SJSA1 (cell line): ENCODE data around the gene DUSP22. TPM values are rescaled to one million over a fixed set of nuclear protein-coding genes. Genes with fewer than 3 reads are reported as not detected.
A peak's percentile ranks its signal among the peaks of the same experiment; 100 is the strongest.

Source experiments
- DNase-seq, 2 experiments: peaks; one replicate each; pipeline ENCODE4 v3.0.0-alpha.2; 2015 to 2020; ENCODE audit warnings: low spot score in 2 of 2, low read depth in 1 of 2
- H3K27ac ChIP-seq: fragments of 250-450 bp; sonication (Bioruptor Pico); 2 replicates; pipeline ENCODE4 v1.5.1; 2020; ENCODE audit warnings: mild to moderate bottlenecking, moderate library complexity
- H3K27me3 ChIP-seq: fragments of 250-450 bp; sonication (Bioruptor Pico); replicated peaks from 2 replicates; pipeline ENCODE4 v1.5.1; 2020; ENCODE audit warnings: mild to moderate bottlenecking, moderate library complexity
- H3K36me3 ChIP-seq: fragments of 250-450 bp; sonication (Bioruptor Pico); 2 replicates; pipeline ENCODE4 v1.5.1; 2020; ENCODE audit warnings: mild to moderate bottlenecking
- H3K4me1 ChIP-seq: fragments of 250-450 bp; sonication (Bioruptor Pico); replicated peaks from 2 replicates; pipeline ENCODE4 v1.6.1; 2021; ENCODE audit warnings: mild to moderate bottlenecking
- H3K4me3 ChIP-seq: fragments of 250-450 bp; sonication (Bioruptor Pico); 2 replicates; pipeline ENCODE4 v1.5.1; 2020; ENCODE audit warnings: mild to moderate bottlenecking
- H3K9me3 ChIP-seq: fragments of 250-450 bp; sonication (Bioruptor Pico); replicated peaks from 2 replicates; pipeline ENCODE4 v1.5.1; 2020; ENCODE audit warnings: mild to moderate bottlenecking
- total RNA-seq: library from RNA; depleted of rRNA; stranded (reverse); fragments of >200 nt; shearing (Covaris generic); gene quantifications from 2 replicates; pipeline ENCODE4 v1.2.3, GENCODE V29; 2014

DUSP22 gene
- total RNA-seq, 1 experiment from 2014 or later, result 13.2 TPM

- H3K27me3 ChIP-seq, result no peaks in the 10 kb centered on the region
Observed at GRCh38 chr6:331622-332521, 39.6 kb downstream of the DUSP22 start.

GRCh38 chr6:332671-333070 lies 40.4 kb downstream of the DUSP22 start:
- no peaks in the 10 kb centered on the region for H3K36me3 ChIP-seq
- H3K27ac ChIP-seq, result no peak overlapping the region
- H3K27me3 ChIP-seq, result no peaks in the 10 kb centered on the region
- no peak overlapping the region for H3K4me3 ChIP-seq
- H3K9me3 ChIP-seq, result no peaks in the 10 kb centered on the region; the same call in 1 of the 2 replicates
- DNase-seq, result no peak
- H3K4me1 ChIP-seq, result peaks cover 8% of the 10 kb centered on the region

More at GRCh38 chr6:331622-332521, 39.6 kb downstream of the DUSP22 start:
- Histone ChIP-seq H3K36me3 (no peaks in the 10 kb centered on the region), H3K27ac (no peak overlapping the region), H3K4me3 (no peak overlapping the region), H3K4me1 (peaks cover 8% of the 10 kb centered on the region), H3K9me3 (no peaks in the 10 kb centered on the region; the same call in 1 of the 2 replicates)
- DNase-seq, result no peak

- DNase-seq, result no peak
- no peak overlapping the region for H3K4me3 ChIP-seq
- H3K27ac ChIP-seq, result no peak overlapping the region
- H3K36me3 ChIP-seq, result no peaks in the 10 kb centered on the region
- H3K4me1 ChIP-seq, result peaks cover 12% of the 10 kb centered on the region
- H3K9me3 ChIP-seq, result no peaks in the 10 kb centered on the region; the same call in 1 of the 2 replicates
- H3K27me3 ChIP-seq, result no peaks in the 10 kb centered on the region; the same call in 1 of the 2 replicates
Observed at GRCh38 chr6:333379-334002, 41.2 kb downstream of the DUSP22 start.

GRCh38 chr6:334536-335510 lies 42.5 kb downstream of the DUSP22 start:
- no peaks in the 10 kb centered on the region for H3K9me3 ChIP-seq
- H3K27me3 ChIP-seq, result no peaks in the 10 kb centered on the region; the same call in 1 of the 2 replicates
- no peak overlapping the region for H3K4me3 ChIP-seq
- H3K36me3 ChIP-seq, result no peaks in the 10 kb centered on the region
- no peak for DNase-seq
- peaks cover 12% of the 10 kb centered on the region for H3K4me1 ChIP-seq
- no peak overlapping the region for H3K27ac ChIP-seq

- no peak overlapping the region for H3K4me3 ChIP-seq
- peaks cover 12% of the 10 kb centered on the region for H3K4me1 ChIP-seq
- no peaks in the 10 kb centered on the region; the same call in 1 of the 2 replicates for H3K27me3 ChIP-seq
- H3K9me3 ChIP-seq, result no peaks in the 10 kb centered on the region
- H3K36me3 ChIP-seq, result no peaks in the 10 kb centered on the region
- DNase-seq, result no peak
- no peak overlapping the region for H3K27ac ChIP-seq
Observed at GRCh38 chr6:335572-335971, 43.3 kb downstream of the DUSP22 start.

GRCh38 chr6:336159-337114 lies 44.1 kb downstream of the DUSP22 start:
- Histone ChIP-seq H3K9me3 (no peaks in the 10 kb centered on the region), H3K36me3 (no peaks in the 10 kb centered on the region), H3K4me1 (peaks cover 18% of the 10 kb centered on the region), H3K27ac (no peak overlapping the region), H3K4me3 (no peak overlapping the region), H3K27me3 (no peaks in the 10 kb centered on the region; the same call in 1 of the 2 replicates)
- no peak for DNase-seq

GRCh38 chr6:337805-338368 lies 45.6 kb downstream of the DUSP22 start:
- Histone ChIP-seq H3K27ac (no peak overlapping the region), H3K9me3 (no peaks in the 10 kb centered on the region), H3K4me3 (no peak overlapping the region), H3K4me1 (peaks cover 32% of the 10 kb centered on the region), H3K27me3 (no peaks in the 10 kb centered on the region; the same call in 1 of the 2 replicates), H3K36me3 (no peaks in the 10 kb centered on the region)
- peak in 1 of 2 experiments; percentile 16 for DNase-seq

GRCh38 chr6:338815-339262 lies 46.6 kb downstream of the DUSP22 start:
- Histone ChIP-seq H3K9me3 (no peaks in the 10 kb centered on the region), H3K4me3 (no peak overlapping the region), H3K4me1 (peaks cover 35% of the 10 kb centered on the region), H3K27ac (no peak overlapping the region), H3K27me3 (no peaks in the 10 kb centered on the region; the same call in 1 of the 2 replicates), H3K36me3 (no peaks in the 10 kb centered on the region)
- DNase-seq, result no peak

GRCh38 chr6:339480-339879 lies 47.2 kb downstream of the DUSP22 start:
- no peaks in the 10 kb centered on the region; the same call in 1 of the 2 replicates for H3K27me3 ChIP-seq
- H3K27ac ChIP-seq, result no peak overlapping the region
- DNase-seq, result no peak
- no peaks in the 10 kb centered on the region for H3K9me3 ChIP-seq
- H3K4me3 ChIP-seq, result no peak overlapping the region
- H3K36me3 ChIP-seq, result no peaks in the 10 kb centered on the region
- peaks cover 42% of the 10 kb centered on the region for H3K4me1 ChIP-seq

- Histone ChIP-seq H3K27ac (no peak overlapping the region), H3K4me1 (peaks cover 46% of the 10 kb centered on the region), H3K27me3 (no peaks in the 10 kb centered on the region; the same call in 1 of the 2 replicates), H3K36me3 (no peaks in the 10 kb centered on the region), H3K4me3 (no peak overlapping the region), H3K9me3 (no peaks in the 10 kb centered on the region)
- DNase-seq, result no peak
Observed at GRCh38 chr6:340186-340955, 48.1 kb downstream of the DUSP22 start.

GRCh38 chr6:340991-341827 lies 48.9 kb downstream of the DUSP22 start:
- no peaks in the 10 kb centered on the region for H3K36me3 ChIP-seq
- H3K9me3 ChIP-seq, result no peaks in the 10 kb centered on the region
- peaks cover 46% of the 10 kb centered on the region for H3K4me1 ChIP-seq
- peak; percentile 76 to 92 for DNase-seq
- H3K4me3 ChIP-seq, result no peak overlapping the region
- 0 out of 2 replicates have a peak overlapping the region, but pooled peaks have one; percentile 5 for H3K27ac ChIP-seq
- H3K27me3 ChIP-seq, result no peaks in the 10 kb centered on the region; the same call in 1 of the 2 replicates
